Measurements from ENCODE around the gene LARGE1. TPM values are rescaled to one million over a fixed set of nuclear protein-coding genes. Genes with fewer than 3 reads are reported as not detected.

LARGE1 gene
- total RNA-seq, 2 experiments from 2014 or later = 0.69 to 1.1 TPM

DNA sequence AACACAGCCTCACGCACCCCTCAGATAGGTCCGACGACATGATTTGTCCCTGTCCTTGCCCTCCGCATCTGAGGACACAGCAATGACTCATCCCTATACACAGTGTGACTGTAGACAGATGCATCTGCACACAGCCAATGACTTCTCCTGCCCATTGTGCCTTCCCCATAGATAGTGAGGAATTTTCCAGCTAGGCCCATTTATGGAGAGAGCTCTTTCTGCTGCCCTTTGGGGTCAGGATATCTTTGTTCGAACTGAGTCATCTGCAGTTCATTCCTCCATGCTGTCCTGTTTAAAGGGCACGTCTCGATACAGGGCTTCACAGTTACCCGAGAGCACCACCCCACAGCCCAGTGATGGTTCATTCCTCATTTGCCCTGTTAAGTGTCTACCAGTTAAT is 96.7 kb downstream of the LARGE1 start:
- intact Hi-C loops (cut with micrococcal nuclease) = no loop called here
- H3K27ac Mint-ChIP-seq = no peak overlapping the region
- no peak overlapping the region for H3K4me3 Mint-ChIP-seq
- H3K36me3 Mint-ChIP-seq (ENCODE audit: low read depth) = no peaks in the 10 kb centered on the region
- no peaks in the 10 kb centered on the region for H3K27me3 Mint-ChIP-seq (ENCODE audit: low read depth)
- no peak for DNase-seq
- CTCF ChIA-PET = no interaction called here
- H3K9me3 Mint-ChIP-seq = no peaks in the 10 kb centered on the region
- no peaks in the 10 kb centered on the region for H3K4me1 Mint-ChIP-seq (ENCODE audit: low read depth)

DNA sequence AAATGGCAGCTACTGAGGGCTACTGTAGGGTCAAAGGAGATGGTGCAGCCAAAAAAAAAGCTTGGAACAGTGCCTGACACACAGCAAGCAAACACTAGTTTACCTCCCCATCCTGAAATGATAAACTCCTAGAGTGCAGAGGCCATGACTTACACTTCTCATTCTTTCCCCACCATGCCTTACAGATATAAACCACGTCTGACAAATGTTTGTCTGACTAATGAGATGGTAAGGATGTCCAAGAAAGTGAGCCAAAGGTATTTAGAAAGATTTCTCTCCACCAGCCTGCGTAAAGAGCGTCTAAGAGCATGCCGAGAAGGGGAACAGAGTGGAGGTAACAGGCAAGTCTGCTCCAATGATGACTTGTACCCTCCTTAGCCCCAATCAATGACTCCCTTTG is 99.0 kb downstream of the LARGE1 start:
- H3K4me3 Mint-ChIP-seq = no peak overlapping the region
- no peaks in the 10 kb centered on the region for H3K27me3 Mint-ChIP-seq (ENCODE audit: low read depth)
- H3K36me3 Mint-ChIP-seq (ENCODE audit: low read depth) = no peaks in the 10 kb centered on the region
- CTCF ChIA-PET = no interaction called here
- intact Hi-C loops (cut with micrococcal nuclease) = no loop called here
- no peak overlapping the region for H3K27ac Mint-ChIP-seq
- no peaks in the 10 kb centered on the region for H3K9me3 Mint-ChIP-seq
- no peak for DNase-seq
- no peaks in the 10 kb centered on the region for H3K4me1 Mint-ChIP-seq (ENCODE audit: low read depth)

GRCh38 chr22:33819743-33820142 is 100.5 kb downstream of the LARGE1 start:
- DNase-seq = no peak
- H3K36me3 Mint-ChIP-seq (ENCODE audit: low read depth) = no peaks in the 10 kb centered on the region
- intact Hi-C loops (cut with micrococcal nuclease) = no loop called here
- no peak overlapping the region for H3K27ac Mint-ChIP-seq
- H3K4me1 Mint-ChIP-seq (ENCODE audit: low read depth) = no peaks in the 10 kb centered on the region
- H3K9me3 Mint-ChIP-seq = no peaks in the 10 kb centered on the region
- CTCF ChIA-PET = no interaction called here
- no peaks in the 10 kb centered on the region for H3K27me3 Mint-ChIP-seq (ENCODE audit: low read depth)
- H3K4me3 Mint-ChIP-seq = no peak overlapping the region

DNA sequence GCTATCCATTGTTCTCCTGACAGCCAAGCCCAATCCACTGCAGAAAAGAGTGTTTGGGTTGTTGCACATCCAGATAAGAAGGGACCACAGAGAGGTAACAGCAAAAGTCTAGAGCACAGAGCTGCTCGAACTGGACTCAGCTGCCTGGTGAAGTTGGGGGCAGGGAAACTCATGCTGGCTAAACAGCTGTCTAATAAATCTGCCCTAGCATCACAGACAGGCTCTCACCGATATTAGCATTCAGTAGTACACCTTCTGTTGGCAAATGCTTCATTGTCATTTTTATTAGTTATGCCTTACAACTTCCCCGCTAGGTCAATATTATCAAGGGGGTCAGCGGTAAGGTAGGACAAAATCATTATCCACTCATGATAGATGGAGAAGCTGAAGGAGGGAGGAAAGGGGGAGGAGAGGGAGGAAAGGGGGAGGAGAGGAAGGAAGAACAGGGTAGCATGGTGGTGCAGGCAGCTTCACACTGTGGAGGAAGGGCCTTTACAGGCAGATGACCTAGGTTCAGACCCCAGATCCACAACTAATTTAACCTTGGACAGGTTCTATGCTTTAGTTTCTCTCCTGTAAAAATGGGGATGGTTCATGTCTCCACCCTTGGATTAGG is 102.7 kb downstream of the LARGE1 start:
- no peak overlapping the region for H3K4me3 Mint-ChIP-seq
- H3K27ac Mint-ChIP-seq = no peak overlapping the region
- CTCF ChIA-PET = no interaction called here
- no peak for DNase-seq
- H3K9me3 Mint-ChIP-seq = no peaks in the 10 kb centered on the region
- H3K36me3 Mint-ChIP-seq (ENCODE audit: low read depth) = no peaks in the 10 kb centered on the region
- no peaks in the 10 kb centered on the region for H3K4me1 Mint-ChIP-seq (ENCODE audit: low read depth)
- intact Hi-C loops (cut with micrococcal nuclease) = no loop called here
- peaks cover 2% of the 10 kb centered on the region for H3K27me3 Mint-ChIP-seq (ENCODE audit: low read depth)

DNA sequence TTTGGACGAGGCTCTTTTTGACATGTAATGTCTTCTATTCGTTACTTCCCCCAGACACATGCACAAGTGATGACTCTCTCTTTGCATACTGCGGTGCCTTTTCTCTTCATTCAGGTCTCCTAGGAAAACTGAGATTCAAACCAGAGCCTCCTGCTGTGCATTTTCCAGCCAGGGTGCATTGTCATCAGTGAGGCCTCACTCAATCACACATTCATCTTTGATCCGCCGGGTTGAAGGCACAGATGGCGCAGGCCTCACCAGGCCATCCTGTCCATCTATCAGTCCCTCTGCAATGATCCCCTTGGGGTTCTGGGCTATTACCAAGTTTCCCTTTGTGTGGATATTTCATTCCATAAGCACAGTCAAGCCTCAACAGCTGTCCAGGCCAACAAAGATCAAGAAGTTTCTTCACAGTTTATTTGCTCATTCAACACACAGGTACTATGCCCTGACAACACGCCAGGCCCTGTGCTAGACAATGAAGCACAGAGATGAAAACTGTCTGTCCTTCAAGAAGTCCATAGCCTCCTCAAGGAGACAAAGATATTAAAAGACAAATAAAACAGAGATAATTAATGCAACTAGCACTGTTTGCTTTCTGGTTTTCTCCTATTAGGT is 107.8 kb downstream of the LARGE1 start:
- H3K4me1 Mint-ChIP-seq (ENCODE audit: low read depth) = no peaks in the 10 kb centered on the region
- peaks cover 2% of the 10 kb centered on the region for H3K27me3 Mint-ChIP-seq (ENCODE audit: low read depth)
- H3K9me3 Mint-ChIP-seq = no peaks in the 10 kb centered on the region
- no peak overlapping the region for H3K27ac Mint-ChIP-seq
- intact Hi-C loops (cut with micrococcal nuclease) = no loop called here
- H3K36me3 Mint-ChIP-seq (ENCODE audit: low read depth) = no peaks in the 10 kb centered on the region
- CTCF ChIA-PET = no interaction called here
- DNase-seq = no peak
- H3K4me3 Mint-ChIP-seq = no peak overlapping the region

DNA sequence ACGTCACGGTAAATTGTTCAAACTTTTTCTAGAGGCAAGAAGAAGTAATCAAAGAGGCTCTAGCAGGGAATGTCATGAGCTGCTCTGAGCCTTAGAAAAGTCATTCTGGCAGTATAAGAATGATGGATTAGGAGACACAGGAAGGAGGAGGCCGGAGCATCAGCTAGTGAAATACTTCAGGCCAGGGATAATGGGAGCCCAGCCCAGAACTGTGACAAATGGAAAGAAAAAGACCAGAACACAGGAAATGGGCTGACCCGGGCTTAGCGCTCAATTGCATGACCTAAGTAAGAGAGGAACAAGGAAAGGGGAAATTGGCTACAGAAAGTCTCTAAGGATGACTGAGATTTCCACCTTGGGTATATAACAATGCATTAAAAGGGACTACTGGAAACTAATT is 108.6 kb downstream of the LARGE1 start:
- DNase-seq = no peak
- peaks cover 2% of the 10 kb centered on the region for H3K27me3 Mint-ChIP-seq (ENCODE audit: low read depth)
- H3K27ac Mint-ChIP-seq = no peak overlapping the region
- H3K4me3 Mint-ChIP-seq = no peak overlapping the region
- intact Hi-C loops (cut with micrococcal nuclease) = no loop called here
- H3K4me1 Mint-ChIP-seq (ENCODE audit: low read depth) = no peaks in the 10 kb centered on the region
- H3K36me3 Mint-ChIP-seq (ENCODE audit: low read depth) = no peaks in the 10 kb centered on the region
- H3K9me3 Mint-ChIP-seq = no peaks in the 10 kb centered on the region
- CTCF ChIA-PET = no interaction called here

- no peaks in the 10 kb centered on the region for H3K36me3 Mint-ChIP-seq (ENCODE audit: low read depth)
- no peaks in the 10 kb centered on the region for H3K4me1 Mint-ChIP-seq (ENCODE audit: low read depth)
- intact Hi-C loops (cut with micrococcal nuclease) = no loop called here
- H3K4me3 Mint-ChIP-seq = no peak overlapping the region
- CTCF ChIA-PET = no interaction called here
- no peaks in the 10 kb centered on the region for H3K9me3 Mint-ChIP-seq
- H3K27ac Mint-ChIP-seq = no peak overlapping the region
- DNase-seq = no peak
- H3K27me3 Mint-ChIP-seq (ENCODE audit: low read depth) = peaks cover 2% of the 10 kb centered on the region
These were observed 109.1 kb downstream of the LARGE1 start for GRCh38 chr22:33811208-33811607.

DNA sequence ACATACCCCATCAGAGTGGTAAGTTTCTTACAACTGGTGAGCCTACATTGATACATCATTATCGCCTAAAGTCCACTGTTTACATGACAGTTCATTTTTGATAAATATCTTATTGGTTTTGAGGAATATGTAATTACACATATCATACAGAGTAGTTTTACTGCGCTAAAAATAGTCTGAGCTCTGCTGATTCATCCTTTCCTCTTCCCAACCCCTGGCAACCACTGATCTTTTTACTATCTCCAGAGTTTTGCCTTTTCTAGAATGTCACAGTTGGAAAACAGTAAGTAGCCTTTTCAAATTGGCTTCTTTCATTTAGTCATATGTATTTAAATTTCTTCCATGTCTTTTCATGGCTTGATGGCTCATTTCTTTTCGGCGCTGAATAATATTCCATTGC is 112.8 kb downstream of the LARGE1 start:
- Mint-ChIP-seq H3K27me3 (ENCODE audit: low read depth) (no peaks in the 10 kb centered on the region), H3K4me1 (ENCODE audit: low read depth) (no peaks in the 10 kb centered on the region), H3K4me3 (no peak overlapping the region), H3K27ac (no peak overlapping the region), H3K9me3 (peaks cover 9% of the 10 kb centered on the region), H3K36me3 (ENCODE audit: low read depth) (no peaks in the 10 kb centered on the region)
- DNase-seq = no peak
- CTCF ChIA-PET = interaction anchor here (0.7 kb wide), 1 partner anchor 118 kb away, joined by 3 read pairs; no protein-coding TSS in a partner anchor
- intact Hi-C loops (cut with micrococcal nuclease) = no loop called here

DNA sequence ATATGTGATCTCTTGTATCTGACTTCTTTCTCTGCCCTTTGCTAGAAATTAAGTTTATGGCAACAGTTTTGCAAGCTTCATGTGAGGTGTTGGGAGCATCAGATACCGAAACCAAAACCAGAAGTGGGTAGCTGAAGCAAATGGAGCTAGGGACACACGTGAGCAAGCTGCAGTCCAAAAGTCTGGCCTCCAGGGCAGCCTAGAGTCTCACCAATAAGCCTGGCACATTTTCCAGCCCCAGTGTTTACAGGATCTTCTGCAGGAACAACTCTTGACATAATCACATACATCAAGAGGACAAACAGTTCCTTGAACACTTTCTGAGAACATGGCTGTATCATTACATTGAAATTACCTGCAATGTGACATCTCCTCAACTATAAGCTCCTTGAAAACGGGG is 114.1 kb downstream of the LARGE1 start:
- no peak for DNase-seq
- H3K36me3 Mint-ChIP-seq (ENCODE audit: low read depth) = no peaks in the 10 kb centered on the region
- H3K4me3 Mint-ChIP-seq = no peak overlapping the region
- no peaks in the 10 kb centered on the region for H3K4me1 Mint-ChIP-seq (ENCODE audit: low read depth)
- H3K27ac Mint-ChIP-seq = no peak overlapping the region
- no peaks in the 10 kb centered on the region for H3K27me3 Mint-ChIP-seq (ENCODE audit: low read depth)
- CTCF ChIA-PET = no interaction called here
- intact Hi-C loops (cut with micrococcal nuclease) = no loop called here
- H3K9me3 Mint-ChIP-seq = peaks cover 13% of the 10 kb centered on the region

DNA sequence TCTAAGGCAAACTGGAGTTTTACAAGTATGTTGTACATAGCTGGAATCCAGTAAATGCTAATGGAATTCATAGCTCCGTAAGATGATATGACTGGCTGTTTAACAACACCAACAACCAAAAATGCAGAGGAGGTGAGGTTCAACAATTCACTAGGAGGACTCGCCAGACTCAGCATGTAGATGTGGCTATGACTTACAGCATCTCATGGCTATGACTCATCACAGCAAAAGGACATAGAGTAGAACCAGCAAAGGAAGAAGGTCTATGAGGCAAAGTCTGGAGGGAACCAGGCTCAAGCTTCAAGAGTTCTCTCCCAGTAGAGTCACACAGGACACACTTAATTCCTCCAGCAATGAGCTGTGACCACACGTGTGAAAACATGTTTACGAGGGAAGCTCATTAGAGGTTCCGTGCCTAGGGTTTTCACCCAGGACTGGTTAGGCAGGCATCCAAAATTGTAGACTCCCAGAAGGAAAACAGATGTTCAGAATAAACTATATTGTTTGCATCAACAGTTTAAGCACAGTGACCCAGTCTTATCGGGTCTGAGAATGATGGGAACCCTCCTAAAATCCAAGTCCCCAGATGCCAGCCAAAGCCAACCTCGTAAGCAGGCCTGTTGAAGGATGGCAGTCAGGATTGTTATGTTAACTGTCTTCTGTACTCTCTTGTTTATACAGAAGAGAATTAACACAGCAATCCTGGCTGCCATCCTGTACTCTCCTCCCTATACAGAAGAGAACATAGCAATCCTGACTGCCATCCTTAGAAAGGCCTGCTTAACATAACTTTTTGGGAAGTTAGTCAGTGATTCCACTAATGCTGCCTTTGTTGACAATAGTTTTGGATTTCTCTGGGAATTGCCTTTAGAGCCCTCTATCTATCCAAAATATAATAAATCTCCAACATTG is 116.6 kb downstream of the LARGE1 start:
- intact Hi-C loops (cut with micrococcal nuclease) = no loop called here
- Mint-ChIP-seq H3K4me1 (ENCODE audit: low read depth) (no peaks in the 10 kb centered on the region), H3K9me3 (peaks cover 17% of the 10 kb centered on the region)

GRCh38 chr22:33798401-33798800 is 121.9 kb downstream of the LARGE1 start:
- no peaks in the 10 kb centered on the region for H3K36me3 Mint-ChIP-seq (ENCODE audit: low read depth)
- peaks cover 2% of the 10 kb centered on the region for H3K27me3 Mint-ChIP-seq (ENCODE audit: low read depth)
- CTCF ChIA-PET = no interaction called here
- H3K9me3 Mint-ChIP-seq = peaks cover 23% of the 10 kb centered on the region
- no peaks in the 10 kb centered on the region for H3K4me1 Mint-ChIP-seq (ENCODE audit: low read depth)
- no peak overlapping the region for H3K4me3 Mint-ChIP-seq
- H3K27ac Mint-ChIP-seq = no peak overlapping the region
- no peak for DNase-seq
- intact Hi-C loops (cut with micrococcal nuclease) = no loop called here

More for the DNA sequence above, 116.6 kb downstream of the LARGE1 start:
- CTCF ChIA-PET = no interaction called here
- Mint-ChIP-seq H3K4me3 (no peak overlapping the region), H3K36me3 (ENCODE audit: low read depth) (no peaks in the 10 kb centered on the region), H3K27me3 (ENCODE audit: low read depth) (no peaks in the 10 kb centered on the region), H3K27ac (no peak overlapping the region)
- DNase-seq = no peak

- no peak for DNase-seq
- CTCF ChIA-PET = no interaction called here
- intact Hi-C loops (cut with micrococcal nuclease) = no loop called here
- Mint-ChIP-seq H3K9me3 (peaks cover 24% of the 10 kb centered on the region), H3K4me1 (ENCODE audit: low read depth) (no peaks in the 10 kb centered on the region), H3K4me3 (no peak overlapping the region), H3K27me3 (ENCODE audit: low read depth) (peaks cover 7% of the 10 kb centered on the region), H3K36me3 (ENCODE audit: low read depth) (no peaks in the 10 kb centered on the region), H3K27ac (no peak overlapping the region)
These were observed 123.8 kb downstream of the LARGE1 start for GRCh38 chr22:33796494-33796893.

- intact Hi-C loops (cut with micrococcal nuclease) = no loop called here
- Mint-ChIP-seq H3K4me1 (ENCODE audit: low read depth) (peaks cover 2% of the 10 kb centered on the region), H3K27me3 (ENCODE audit: low read depth) (peaks cover 7% of the 10 kb centered on the region), H3K27ac (no peak overlapping the region), H3K9me3 (peaks cover 32% of the 10 kb centered on the region), H3K4me3 (no peak overlapping the region), H3K36me3 (ENCODE audit: low read depth) (no peaks in the 10 kb centered on the region)
- DNase-seq = no peak
- CTCF ChIA-PET = no interaction called here
These were observed 126.8 kb downstream of the LARGE1 start for GRCh38 chr22:33793475-33793874.
